Stimulated activated CD4-positive, alpha-beta T cell treated with anti-CD3 and anti-CD28 coated beads, Interleukin-2, amount 100 ng/mL, for 4 hours (primary cell): ENCODE measurements around the gene RAPGEF4.

ENCODE experiments used
- DNase-seq: peaks from one replicate; pipeline ENCODE4 v3.0.0-alpha.2; 2020; ENCODE audit warnings: low read depth

Gene RAPGEF4

DNA sequence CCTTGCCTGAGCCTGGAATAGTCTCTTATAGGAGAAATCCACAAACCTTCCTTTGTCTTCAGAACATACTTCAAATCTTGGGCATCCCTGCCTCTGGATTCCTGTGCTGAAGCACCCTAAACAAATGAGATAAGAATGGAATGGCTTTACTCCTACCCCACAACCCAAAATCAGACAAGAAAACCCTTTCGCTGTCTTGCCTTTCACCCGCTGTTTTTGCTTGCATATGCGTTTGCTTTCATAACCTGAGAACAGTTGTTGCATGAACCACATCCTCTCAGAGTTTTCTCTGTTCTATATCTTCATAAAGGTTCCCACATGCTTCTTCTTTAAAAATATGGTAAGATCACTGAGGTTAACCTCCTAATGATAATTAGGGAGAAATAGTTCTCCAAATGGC is 207.9 kb downstream of the RAPGEF4 start:
- no peak for DNase-seq

DNA sequence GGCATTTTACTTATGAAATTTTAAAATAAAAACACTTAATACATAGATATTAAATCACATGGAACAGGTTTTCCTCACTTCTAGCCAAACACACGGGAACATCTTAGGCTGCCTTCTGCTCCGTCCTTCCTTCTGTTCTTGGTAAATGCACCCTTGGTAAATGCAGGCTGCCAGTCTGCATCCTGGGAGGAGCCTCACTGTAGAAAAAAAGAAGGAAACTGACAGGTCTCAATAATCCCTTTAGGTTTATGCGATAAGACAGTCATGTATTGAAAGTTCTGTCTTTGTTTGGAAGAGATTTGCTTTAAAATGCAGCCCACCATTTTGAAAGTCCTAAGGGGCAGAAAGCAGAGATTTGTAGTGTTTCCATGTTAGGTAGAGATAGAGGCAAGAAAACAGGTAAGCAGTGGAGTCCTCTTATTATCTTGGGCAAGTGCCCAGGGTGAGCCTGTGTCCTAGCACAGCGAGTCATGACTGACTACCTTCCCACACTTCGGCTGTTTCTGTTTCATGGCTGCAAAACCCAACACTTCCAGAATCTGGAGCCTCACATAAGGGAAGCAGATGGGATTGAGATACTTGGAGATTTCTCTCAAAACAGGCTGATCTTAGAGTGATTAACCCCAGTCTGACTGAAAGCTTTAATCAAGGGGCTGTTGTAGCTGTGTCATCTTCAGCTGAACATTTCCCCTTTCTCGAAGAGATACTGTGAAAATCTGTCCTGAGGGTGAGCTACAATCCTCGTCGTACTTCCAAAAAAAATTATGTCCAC is 208.6 kb downstream of the RAPGEF4 start:
- DNase-seq, result no peak

DNA sequence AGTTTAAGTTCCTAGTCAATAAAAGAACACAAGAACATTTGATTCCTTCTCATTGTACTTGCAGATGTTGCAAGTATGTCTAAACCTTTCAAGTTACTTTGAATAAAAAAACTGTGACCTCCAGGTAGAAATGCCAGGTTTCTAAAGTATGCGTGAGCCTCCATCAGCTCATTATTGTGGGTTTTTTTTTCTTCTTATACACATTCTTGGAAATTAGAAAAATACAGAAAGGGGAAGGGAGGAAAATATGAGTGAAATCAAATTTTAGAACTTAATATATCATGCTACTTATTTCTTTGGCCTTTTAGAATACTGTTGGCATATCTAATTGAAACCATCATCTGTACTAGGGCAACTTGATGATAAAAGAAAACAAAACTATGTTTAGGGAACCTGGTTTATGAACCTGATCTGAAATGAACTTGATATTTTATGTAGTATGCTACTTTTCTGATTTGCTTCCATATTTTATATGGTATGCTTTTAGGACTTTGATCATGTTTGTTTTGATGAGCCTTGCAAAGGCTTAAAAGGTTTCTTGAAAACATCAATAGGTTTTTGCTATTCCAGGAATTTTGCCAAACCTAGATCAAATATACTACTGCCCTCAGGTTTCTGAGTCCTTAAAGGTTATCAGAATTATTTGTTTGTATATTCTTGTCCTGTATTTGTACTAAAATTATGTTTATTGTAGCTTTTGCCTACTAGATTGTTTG is 209.3 kb downstream of the RAPGEF4 start:
- DNase-seq, result no peak

DNA sequence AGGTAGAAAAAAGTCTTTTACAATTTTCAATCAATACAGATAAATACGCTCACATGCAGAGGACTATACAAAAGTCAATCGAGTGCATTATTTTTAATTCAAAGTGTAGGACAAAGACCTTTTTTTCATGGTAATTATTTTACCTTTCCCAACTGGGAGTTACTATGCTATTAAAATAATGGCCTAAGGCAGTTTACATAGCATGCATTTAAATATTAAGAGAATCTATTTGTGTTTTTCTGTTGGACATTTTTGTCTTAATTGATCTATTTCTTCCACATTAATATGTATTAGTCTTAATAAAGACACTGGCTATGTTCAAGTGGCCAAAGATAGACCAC is 209.8 kb downstream of the RAPGEF4 start:
- no peak for DNase-seq

DNA sequence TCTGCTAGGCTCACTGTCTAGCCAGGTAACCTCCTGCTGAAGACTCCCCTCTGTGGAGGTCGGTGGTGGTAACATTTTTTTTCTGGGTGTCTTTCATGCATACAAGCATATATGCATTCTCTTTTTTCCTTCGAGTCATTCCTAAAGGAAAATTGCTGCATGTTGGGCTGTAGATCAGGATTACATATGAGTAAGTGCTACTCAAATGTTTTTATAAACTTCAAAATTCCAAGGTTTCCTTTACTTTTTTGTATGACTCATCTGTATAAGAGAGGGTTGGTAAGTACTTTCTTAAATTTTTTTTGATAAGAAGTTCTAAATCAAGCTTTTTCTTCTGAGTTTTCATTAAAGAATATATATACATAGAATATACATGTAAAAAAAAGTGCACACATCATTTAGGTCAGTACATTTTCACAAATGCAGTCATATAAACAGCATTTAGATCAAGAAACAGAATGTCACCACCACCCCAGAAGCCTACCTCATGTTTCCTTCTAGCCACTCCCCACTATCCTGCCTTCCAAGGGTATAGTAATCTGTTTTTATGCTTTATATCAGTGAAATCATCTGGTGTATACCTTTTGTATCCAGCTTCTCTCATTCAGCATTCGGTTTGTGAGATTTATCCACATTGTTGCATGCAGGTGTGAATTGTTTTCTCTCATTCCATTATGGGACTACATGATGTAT is 212.0 kb downstream of the RAPGEF4 start:
- no peak for DNase-seq

DNA sequence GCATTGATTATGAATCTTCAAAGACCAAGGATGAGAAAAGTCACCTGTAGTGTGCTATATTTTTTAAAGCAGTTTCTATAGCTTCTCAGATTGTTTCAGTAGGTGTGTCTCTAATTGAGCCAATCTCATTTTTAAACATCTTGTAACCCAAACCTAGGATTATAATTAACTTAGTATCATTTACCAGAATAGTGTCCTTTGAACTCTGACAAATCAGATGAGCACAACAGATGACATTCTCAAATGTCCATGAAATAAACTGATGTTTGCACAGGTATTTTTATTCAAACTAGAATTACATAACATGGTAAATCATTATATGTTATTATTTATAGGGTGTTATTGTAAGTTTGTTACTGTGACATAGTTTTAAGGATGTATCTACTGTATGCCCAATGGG is 213.9 kb downstream of the RAPGEF4 start:
- no peak for DNase-seq

DNA sequence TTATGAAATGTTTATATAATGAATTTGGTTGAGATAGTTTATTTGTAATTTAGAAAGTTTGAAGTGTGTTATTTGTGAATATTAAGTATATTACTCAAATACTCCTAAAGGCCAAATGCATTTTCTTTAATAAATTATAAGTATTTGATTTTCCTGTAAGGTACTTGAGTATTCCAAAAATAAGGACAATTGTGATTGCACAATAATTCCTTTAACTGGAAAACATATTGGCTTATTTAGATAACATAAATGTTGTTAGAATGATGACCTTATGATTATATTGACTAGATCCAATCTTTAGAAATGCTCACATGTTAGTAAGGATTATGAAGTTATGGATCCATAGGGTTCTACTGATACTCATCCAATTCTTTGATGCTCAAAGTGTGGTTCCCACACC is 214.9 kb downstream of the RAPGEF4 start:
- DNase-seq, result no peak

DNA sequence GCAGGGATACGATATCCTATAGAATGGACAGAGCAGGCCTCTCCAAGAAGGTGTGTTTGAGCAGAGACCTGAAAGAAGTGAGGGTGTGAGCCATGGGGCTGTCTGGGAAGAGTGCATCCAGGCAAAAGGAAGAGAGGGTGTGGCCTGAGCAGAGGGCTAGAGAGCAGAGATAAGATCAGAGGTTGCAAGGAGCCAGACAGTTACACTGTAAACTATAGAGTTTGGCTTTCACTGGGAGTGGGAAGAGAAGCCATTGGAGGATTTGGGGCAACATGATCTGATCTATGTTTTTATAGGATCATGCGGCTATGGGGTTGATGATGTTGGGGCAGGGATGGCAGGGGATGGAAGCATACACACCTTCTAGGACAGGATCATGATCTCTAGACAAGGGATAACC is 215.9 kb downstream of the RAPGEF4 start:
- DNase-seq, result no peak

DNA sequence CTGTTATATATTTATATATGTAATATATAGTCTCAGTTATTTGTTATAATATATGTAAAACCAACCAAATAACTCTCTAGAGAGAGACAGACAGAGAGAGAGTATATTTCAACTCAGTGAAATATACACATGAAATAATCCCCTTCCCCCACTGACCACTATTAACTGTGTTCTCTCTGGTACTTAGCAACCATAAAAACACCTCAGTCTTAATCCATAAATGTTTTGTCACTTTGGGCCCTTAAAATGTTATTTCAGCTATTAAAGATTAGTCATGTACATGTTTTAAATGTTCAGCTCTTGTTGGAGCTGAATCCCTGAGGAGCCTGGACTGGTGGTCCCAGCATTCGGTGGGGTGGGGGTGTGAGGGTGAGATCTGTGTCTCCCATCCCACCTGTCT is 217.8 kb downstream of the RAPGEF4 start:
- DNase-seq, result no peak

DNA sequence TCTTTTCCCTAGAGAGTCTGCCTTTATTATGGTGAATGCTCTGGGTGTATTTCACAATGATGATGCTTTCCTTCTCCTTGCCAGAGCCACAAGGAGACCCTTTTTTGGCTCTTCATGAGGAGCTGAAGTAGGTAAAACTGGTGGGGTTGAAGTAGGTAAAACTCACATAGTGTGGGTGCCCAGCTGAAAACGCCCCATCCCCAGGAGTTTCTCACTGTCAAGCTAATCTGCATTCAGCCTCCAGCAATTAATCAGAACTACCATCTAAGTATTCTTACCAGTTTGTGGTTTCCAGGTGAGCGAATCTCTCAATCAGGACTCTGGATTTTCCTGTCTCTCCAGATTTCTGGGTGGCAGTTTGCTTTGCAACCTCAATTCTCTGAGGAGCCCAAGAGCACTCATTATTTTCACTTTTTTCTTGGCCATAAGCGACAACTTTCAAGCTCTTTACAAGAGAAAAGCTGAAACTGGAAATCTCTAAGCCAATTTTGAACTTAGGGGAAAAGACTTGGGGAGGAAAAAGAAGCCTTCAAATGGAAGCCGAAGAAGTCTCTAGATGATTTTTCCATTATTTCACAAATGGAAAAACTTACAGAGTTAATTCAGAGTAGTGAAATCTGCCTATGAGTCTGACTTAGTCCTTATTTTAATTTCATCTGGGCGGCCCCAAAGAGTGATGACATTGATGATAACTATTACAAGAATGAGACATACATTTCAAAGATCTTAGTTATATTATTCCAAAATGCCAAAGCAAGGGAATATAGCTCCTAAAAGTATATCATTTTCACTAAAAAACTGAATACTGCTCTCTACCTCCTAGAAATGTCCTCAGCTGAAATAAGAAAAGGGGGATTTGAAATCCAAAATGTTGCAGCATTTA is 218.6 kb downstream of the RAPGEF4 start:
- DNase-seq, result no peak

DNA sequence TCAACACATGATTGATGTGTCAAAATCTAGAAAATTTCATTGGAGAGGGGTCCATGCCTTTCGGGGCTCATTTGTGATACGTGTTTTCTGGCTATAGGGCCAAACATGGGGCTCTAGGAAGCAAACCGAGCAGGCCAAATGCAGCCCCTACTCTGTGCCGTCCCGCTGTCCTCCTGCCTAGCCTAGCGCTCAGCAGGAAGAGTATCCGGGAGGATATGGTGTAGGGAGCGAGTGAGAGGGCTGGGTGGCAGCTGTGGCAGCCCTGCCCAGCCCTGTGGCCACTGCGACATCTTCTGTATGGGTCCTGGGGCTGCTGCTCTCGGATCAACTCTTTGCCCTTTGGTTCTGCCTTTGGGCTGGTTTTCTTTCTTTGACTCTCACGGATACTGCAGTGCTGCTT is 219.9 kb downstream of the RAPGEF4 start:
- no peak for DNase-seq

DNA sequence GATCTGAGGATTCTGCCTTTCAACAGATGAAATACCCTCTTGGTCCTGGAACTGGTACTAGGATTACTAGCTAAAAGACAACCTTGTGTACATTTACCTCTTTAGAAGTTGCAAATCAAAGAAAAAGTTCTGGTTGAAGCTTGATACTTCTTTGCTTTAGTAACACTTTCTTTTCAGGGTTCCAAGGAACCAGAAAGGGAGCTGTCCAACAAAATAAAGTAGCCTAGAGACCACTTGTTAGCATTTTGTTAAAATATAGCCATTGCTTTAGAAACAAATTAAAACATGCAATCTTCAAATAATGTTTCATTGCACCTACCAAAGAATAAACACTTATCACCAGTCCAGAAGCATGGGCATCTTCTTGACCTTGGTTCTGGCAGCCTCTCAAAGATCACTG is 222.1 kb downstream of the RAPGEF4 start:
- no peak for DNase-seq

DNA sequence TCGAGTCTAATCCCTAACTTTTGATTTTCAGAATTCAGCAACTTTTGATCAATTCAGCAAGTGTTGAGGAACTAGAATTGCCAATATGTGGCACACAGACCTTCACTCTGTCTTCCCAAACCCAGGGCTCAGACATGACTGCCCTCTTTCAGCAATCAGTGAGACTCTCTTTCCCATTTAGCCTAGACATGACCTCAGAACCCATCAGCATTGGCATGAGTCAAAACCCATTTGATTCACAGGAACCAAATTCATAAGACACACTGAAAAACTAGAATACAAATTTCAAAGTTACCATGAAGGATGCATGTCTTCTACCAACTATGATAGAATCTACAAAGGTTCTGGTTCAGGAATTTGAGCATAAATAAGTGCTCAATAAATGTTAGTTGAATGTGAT is 226.4 kb downstream of the RAPGEF4 start:
- DNase-seq, result no peak

DNA sequence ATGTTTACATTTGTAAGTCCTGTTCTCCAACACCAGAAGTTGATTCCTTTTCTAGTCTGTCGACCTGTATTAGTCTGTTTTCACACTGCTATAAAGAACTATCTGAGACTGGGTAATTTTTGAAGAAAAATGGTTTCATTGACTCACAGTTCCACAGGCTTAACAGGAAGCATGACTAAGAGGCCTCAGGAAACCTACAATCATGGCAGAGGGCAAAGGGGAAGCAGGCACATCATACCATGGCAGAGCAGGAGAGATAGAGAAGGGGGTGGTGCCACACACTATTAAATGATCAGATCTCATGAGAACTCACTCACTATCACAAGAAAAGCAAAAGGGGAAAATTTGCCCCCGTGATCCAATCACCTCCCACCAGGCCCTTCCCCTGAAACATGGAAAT is 227.2 kb downstream of the RAPGEF4 start:
- peak; percentile 7 for DNase-seq

DNA sequence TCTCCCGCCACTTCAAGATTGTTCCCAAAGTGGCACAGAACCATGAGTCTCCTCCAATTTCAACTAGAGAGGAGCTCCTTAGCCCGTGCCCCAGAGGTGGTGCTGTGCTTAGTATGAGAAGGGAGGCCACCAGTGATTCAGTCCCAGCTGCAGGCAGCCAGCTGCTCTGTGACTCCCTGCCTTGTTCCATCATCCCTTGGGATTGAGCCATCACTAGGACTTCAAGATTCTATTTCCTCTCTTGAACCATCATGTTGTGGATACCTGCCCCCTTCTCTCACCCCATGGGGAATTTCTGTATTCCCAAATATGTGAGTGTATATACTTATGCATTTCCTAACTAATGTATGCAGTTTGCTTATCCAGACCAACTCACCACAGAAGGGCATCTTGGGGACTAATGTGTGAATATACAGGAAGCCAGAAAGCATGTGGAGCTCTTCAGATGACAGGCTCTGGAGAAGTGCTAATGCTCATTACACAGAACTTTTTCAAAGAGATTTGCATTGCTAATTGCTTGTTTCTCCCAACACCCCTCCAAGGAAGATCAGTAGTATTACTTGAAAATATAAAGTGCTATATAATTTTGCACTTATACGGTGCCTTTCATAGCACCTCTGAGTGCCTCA is 229.0 kb downstream of the RAPGEF4 start:
- DNase-seq, result no peak

DNA sequence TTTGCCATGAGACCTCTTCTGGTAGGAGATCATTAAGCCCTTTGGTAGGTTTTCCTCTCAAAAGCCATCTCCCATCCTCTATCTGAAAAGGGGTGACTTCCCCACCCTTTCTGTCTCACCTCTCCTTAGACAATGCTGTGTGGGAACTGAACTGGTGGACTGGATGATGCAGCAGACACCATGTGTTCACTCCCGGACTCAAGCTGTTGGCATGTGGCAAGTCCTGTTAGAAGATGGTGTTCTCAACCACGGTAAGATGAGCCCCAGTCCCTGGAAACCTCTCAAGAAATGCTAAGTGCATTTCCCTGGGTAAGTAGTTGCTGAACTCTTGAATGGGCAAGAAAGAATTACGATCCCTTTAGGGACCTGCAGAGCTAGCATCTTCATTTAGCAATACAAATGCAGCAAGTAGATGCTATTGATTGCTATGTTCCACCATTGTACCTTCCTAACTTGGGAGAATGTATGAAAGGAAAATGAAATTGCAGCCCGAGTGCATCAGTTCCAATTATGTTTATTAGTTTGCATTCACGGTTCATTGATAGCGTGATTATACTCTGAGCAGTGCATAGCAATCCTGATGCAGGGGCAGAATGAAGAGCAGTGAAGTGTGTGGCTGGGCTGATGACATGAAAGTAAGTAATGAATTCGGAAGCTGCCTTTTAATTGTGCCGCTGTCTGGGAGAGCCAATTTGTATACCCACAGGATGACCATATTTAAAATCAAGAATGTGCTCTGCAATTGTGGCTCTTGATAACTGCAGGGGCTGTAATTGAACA is 230.0 kb downstream of the RAPGEF4 start:
- no peak for DNase-seq

DNA sequence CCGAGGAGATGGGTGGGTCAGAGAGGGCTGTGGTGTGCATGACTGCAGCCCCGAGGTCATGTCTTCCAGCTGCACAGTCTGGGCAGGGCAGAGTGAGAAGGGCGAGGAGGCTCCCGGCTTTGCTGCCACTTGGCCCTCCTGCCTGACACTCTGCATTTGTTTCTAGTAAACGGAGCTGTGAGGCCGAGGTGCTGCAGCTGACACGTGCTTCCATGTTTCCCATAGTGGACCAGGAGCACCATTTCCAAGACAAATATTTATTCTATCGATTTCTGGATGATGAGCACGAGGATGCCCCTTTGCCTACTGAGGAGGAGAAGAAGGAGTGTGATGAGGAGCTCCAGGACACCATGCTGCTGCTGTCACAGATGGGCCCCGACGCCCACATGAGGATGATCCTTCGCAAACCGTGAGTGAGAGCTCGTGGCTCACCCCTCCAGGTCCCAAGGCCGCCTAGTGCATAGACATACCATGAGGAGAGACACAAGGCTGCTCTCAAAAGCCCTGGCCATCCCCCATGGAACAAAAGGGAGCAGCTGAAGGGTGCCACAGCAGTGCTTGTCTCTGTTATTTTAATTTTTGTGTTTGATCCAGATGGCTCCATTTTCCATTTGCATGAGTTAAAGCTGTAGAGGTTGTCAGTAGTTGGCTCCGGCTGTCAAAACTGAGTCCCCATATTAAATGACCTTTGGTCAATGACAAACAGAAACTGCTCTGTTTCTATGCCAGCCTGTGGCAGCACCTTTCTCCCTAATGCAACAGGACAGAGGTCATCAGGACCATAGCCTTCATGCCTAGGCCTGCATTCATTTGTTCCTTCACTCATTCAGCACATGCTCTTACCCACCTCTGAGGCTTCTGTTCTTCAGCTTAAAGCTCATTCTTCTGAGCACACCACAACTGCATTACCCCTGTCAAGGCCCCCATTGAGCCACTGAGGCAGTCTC is 231.7 kb downstream of the RAPGEF4 start:
- no peak for DNase-seq

DNA sequence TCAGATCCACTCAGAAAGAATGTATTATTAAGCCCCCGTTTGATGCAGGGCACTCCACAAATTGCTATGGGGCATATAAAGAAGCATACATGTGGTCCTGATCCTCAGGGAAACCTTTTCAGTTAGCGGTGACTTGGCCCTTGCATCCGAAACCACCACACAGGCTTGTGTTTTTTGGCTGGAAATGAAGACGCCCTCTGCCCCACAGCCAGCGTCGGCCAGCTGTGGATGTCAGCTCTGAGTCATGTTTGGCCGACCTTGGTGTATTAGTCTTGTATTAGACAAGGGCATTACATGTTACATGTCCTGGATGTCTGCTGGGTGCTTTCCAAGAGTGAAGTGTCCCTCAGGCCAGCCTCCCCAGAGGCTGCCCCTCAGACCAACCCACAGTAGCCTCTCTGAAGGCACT is 232.4 kb downstream of the RAPGEF4 start:
- no peak for DNase-seq

DNA sequence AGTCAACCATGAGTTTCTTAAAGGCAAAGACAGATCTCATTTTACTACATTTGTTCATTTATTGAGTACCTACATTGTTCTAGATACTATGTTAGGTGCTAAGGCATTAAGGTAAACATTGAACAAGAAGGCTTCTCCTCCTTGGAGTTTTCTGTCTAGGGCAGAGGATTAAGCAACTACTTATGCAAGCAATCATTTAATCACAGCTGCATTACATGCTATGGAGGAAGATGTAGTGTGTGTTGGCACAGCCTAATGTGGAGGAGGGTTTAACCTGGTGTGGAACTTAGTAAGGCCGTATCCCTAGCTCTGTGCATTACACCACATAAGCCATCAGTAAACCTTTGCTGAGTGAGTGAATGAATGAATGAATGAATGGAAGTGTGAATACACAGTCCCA is 233.5 kb downstream of the RAPGEF4 start:
- DNase-seq, result no peak

DNA sequence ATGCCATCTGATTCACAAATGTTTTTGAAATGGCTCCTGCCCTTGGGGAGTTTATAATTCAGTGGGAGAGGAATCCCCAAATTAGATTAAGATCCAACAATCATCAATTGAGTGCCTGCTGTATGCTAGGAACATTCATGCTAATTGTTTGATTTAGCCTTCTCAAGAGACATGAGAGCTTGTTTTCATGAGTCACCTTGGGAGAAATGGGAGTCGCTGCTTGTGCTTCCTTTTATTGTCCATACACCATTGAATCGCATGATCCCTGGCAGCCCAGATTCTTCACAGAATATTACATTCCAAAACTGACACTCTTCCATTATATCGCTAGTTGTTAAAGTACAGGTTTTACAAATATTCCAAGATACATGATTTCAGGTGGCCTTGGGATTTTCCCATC is 234.0 kb downstream of the RAPGEF4 start:
- DNase-seq, result no peak
